Glutamatergic neuron (in vitro differentiated cells): ENCODE measurements around the gene MASP2. TPM values are rescaled to one million over a fixed set of nuclear protein-coding genes. Genes with fewer than 3 reads are reported as not detected.
"Not testable (repeated sequence)": the region's sequence is repeated elsewhere in the genome, so short reads cannot be mapped to it uniquely, and the experiment has no call there.

Experiments used
- DNase-seq: peaks from one replicate; pipeline ENCODE4 v3.0.0; 2022
- H3K27ac Mint-ChIP-seq: one replicate; pipeline ENCODE4 v1.8.0; 2020; ENCODE audit warnings: mild to moderate bottlenecking, mixed read lengths, inconsistent platforms; ENCODE audit not compliant: unreplicated experiment
- H3K27me3 Mint-ChIP-seq: one replicate; pipeline ENCODE4 v1.8.0; 2020; ENCODE audit warnings: mild to moderate bottlenecking, moderate library complexity, mixed read lengths, inconsistent platforms; ENCODE audit not compliant: unreplicated experiment
- H3K36me3 Mint-ChIP-seq: one replicate; pipeline ENCODE4 v1.8.0; 2020; ENCODE audit warnings: mild to moderate bottlenecking, mixed read lengths, inconsistent platforms; ENCODE audit not compliant: unreplicated experiment
- H3K4me1 Mint-ChIP-seq: one replicate; pipeline ENCODE4 v1.8.0; 2020; ENCODE audit warnings: mild to moderate bottlenecking, low read depth, mixed read lengths, inconsistent platforms; ENCODE audit not compliant: unreplicated experiment
- H3K4me3 Mint-ChIP-seq: one replicate; pipeline ENCODE4 v1.8.0; 2020; ENCODE audit warnings: mild to moderate bottlenecking, mixed read lengths, inconsistent platforms; ENCODE audit not compliant: unreplicated experiment
- H3K9me3 Mint-ChIP-seq: one replicate; pipeline ENCODE4 v1.8.0; 2020; ENCODE audit warnings: mild to moderate bottlenecking, moderate library complexity, mixed read lengths, inconsistent platforms; ENCODE audit not compliant: unreplicated experiment
- total RNA-seq: library from RNA; stranded (reverse); fragmentation: NEBNext Ultra II Directional; extraction: Animal tissue kit (Norgen Biotek cat#: 25700); gene quantifications from one replicate; pipeline ENCODE4 v1.2.1, GENCODE V29; 2021; ENCODE audit not compliant: unreplicated experiment
- TF ChIP-seq, protein P1 (sequence below): fragments of 200-600 bp; sonication (generic); IDR thresholded peaks from one replicate; pipeline ENCODE4 v1.5.0; 2021; ENCODE audit not compliant: partially characterized antibody, unreplicated experiment

MASP2 gene
- total RNA-seq, 1 donor from 2014 or later = not detected

DNA sequence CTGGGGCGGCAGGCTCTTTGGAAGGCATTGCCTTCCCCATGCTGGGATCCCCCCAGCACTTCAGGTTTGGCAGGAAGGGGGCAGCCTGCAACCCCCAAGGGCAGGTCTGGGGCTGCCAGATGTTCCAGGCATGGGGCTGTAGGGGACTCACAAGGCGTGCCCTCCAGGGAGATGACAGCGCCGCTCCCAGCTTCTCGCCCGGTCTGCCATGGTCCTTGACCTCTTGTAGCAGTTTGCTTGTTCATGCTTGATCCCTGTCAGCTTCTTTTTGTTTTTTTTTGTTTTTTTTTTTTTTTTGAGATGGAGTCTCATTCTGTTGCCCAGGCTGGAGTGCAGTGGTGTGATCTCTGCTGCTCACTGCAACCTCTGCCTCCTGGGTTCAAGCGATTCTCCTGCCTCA lies 56.2 kb downstream of the MASP2 start:
- TF ChIP-seq, protein P1, sequence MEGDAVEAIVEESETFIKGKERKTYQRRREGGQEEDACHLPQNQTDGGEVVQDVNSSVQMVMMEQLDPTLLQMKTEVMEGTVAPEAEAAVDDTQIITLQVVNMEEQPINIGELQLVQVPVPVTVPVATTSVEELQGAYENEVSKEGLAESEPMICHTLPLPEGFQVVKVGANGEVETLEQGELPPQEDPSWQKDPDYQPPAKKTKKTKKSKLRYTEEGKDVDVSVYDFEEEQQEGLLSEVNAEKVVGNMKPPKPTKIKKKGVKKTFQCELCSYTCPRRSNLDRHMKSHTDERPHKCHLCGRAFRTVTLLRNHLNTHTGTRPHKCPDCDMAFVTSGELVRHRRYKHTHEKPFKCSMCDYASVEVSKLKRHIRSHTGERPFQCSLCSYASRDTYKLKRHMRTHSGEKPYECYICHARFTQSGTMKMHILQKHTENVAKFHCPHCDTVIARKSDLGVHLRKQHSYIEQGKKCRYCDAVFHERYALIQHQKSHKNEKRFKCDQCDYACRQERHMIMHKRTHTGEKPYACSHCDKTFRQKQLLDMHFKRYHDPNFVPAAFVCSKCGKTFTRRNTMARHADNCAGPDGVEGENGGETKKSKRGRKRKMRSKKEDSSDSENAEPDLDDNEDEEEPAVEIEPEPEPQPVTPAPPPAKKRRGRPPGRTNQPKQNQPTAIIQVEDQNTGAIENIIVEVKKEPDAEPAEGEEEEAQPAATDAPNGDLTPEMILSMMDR = no peak
- DNase-seq = no peak
- Mint-ChIP-seq H3K9me3 (no peaks in the 10 kb centered on the region), H3K4me1 (no peaks in the 10 kb centered on the region), H3K27ac (no peak overlapping the region), H3K36me3 (no peaks in the 10 kb centered on the region), H3K27me3 (peaks cover 1% of the 10 kb centered on the region), H3K4me3 (no peak overlapping the region)

DNA sequence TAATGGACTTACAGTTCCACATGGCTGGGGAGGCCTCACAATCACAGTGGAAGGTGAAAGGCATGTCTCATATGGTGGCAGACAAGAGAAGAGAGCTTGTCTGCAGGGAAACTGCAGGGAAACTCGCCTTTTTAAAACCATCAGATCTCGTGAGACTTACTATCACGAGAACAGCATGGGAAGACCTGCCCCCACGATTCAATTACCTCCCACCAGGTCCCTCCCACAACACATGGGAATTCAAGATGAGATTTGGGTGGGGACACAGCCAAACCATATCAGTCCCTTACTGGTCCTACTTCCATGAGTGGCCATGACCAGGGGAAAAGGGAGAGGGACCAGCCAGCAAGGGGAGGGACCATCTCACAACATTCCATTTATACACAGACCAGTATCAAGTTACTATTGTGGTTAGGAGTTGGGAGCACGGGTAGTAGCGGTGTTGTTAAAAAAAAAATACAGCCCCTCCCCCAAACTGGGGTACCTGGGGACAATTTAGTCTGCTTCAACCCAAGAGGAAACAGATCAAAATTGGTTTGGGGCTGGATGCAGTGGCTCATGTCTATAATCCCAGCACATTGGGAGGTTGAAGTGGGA lies 57.0 kb downstream of the MASP2 start:
- H3K4me3 Mint-ChIP-seq, H3K4me1 Mint-ChIP-seq, H3K27ac Mint-ChIP-seq, H3K27me3 Mint-ChIP-seq, DNase-seq, H3K36me3 Mint-ChIP-seq, H3K9me3 Mint-ChIP-seq: not testable (repeated sequence)

DNA sequence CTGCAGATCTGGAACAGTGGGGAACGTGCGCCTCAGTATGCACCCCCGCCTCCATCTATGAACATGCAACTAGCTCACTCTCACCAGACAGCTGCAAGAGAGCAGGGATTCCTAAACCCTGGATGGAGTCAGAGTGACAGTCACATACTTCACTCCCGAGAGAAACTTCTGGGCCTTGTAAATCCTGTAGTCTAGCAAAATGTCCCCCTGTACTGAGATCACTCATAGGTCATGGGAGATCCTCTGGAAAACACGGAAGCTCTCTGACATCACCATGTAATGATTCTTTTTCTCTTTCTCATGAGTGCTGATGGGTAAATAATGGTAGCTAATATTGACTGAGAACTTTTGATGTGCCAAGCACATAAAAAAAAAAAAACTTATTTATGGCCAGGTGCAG lies 57.9 kb downstream of the MASP2 start:
- TF ChIP-seq, protein P1 = no peak
- H3K27ac Mint-ChIP-seq = no peak overlapping the region
- H3K36me3 Mint-ChIP-seq = no peaks in the 10 kb centered on the region
- H3K4me1 Mint-ChIP-seq = no peaks in the 10 kb centered on the region
- H3K4me3 Mint-ChIP-seq = no peak overlapping the region
- DNase-seq = no peak
- H3K9me3 Mint-ChIP-seq = no peaks in the 10 kb centered on the region
- H3K27me3 Mint-ChIP-seq = peaks cover 4% of the 10 kb centered on the region

DNA sequence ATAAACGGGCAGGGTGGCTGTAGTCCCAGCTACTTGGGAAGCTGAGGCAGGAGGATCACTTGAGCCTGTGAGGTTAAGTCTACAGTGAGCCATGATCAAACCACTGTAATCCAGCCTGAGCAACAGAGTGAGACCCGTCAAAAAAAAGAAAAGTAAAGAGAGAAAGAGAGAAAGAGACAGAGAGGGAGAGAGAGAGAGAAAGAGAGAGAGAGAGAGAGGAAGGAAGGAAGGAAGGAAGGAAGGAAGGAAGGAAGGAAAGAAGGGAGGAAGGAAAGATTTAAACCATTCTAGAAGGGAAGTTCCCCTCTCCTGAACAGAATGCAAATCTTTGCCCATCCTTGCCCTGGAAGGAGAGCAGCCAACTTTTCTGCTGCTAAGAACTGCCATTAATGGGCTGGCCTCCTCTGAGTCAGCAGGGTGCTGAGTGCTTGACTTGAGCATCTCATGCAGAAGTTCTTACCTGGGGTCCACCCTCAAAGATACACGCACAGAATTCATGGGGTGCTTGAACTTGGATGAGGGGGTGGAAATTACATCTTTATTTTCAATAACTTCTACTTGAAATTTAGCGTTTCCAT lies 59.1 kb downstream of the MASP2 start:
- no peaks in the 10 kb centered on the region for H3K9me3 Mint-ChIP-seq
- no peak for DNase-seq
- no peak overlapping the region for H3K27ac Mint-ChIP-seq
- TF ChIP-seq, protein P1 = no peak
- H3K4me1 Mint-ChIP-seq = no peaks in the 10 kb centered on the region
- no peaks in the 10 kb centered on the region for H3K36me3 Mint-ChIP-seq
- H3K4me3 Mint-ChIP-seq = no peak overlapping the region
- H3K27me3 Mint-ChIP-seq = peaks cover 4% of the 10 kb centered on the region

DNA sequence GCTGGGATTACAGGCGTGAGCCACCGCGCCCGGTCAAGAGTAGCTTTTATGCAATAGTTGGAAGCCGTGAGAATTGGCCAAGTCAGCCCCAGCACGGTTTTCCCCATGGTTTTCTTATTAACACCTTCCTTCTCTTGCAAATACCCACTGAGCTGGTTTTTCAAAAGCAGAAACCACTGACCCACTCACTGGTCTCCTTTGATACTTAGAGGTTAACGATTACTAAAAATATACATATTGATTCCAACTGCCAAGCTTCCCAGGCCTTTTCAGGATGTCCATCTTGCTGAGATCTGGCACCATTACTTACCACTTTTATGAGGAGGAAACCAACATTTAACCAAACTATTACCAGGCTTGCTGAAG lies 60.5 kb downstream of the MASP2 start:
- no peak for DNase-seq
- H3K9me3 Mint-ChIP-seq = no peaks in the 10 kb centered on the region
- H3K4me1 Mint-ChIP-seq = no peaks in the 10 kb centered on the region
- H3K36me3 Mint-ChIP-seq = no peaks in the 10 kb centered on the region
- H3K27ac Mint-ChIP-seq = no peak overlapping the region
- H3K4me3 Mint-ChIP-seq = no peak overlapping the region
- TF ChIP-seq, protein P1 = no peak
- peaks cover 4% of the 10 kb centered on the region for H3K27me3 Mint-ChIP-seq
